ENCODE measurements around the gene PAX5. TPM values are rescaled to one million over a fixed set of nuclear protein-coding genes. Genes with fewer than 3 reads are reported as not detected.
A peak's percentile ranks its signal among the peaks of the same experiment; 100 is the strongest.

The PAX5 gene
- total RNA-seq, 1 donor from 2014 or later, result not detected

DNA sequence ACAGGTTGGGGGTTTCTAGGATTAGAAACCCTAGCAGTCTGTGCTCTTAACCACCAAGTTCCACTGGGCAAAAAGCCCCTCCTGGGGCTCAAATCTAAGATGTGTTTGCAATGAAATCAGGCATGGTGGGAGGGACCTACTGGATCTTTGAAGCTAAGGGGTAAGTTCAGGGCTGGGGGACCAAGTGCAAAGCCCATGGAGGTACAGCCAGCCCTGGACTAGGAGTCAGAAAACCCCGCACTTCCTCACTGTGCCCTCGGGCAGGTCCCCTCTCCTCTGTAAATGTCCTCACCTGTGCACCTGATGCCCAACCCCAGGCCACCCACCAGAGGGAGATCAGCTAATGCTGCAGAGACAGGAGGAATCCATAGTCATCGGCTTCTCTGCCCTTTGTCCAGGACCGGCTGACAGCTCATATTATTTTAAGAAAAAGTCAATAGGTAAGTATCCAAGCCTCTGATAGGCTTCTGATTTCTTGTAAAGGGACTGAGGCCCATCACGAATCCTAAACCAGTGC lies 138.3 kb downstream of the PAX5 start:
- DNase-seq (ENCODE audit: low spot score), result no peak
- intact Hi-C loops (cut with DNase I), result no loop called here

DNA sequence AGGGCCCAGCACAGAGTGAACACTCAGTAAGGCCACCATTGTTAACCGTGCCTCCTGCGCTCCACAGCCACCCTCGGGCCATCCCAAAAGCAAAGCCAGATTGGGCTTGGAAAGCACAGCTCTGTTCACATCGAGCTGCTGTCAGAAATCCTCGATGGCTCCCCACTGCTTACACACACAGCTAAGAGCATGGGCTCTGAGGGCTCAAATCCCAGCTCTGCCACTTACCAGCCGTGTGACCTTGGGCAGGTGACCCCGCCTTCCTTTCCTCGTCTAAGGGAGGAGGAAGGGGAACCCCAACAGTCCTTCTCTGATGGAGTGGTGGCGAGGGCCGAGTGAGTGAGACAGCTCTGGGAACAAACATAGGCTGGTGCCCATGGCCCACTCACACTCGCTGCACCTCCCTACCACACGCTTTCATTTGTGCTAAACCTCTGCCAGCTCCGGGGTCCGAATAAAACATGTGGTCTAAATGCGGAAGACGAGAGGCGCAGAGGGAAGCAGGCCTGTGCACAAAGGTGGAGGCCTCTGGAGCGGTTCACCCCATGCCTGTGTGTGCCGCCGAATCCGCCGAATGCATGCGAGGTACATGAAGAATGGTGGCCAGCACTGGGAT lies 139.3 kb downstream of the PAX5 start:
- DNase-seq (ENCODE audit: low spot score), result peak; percentile 44
- intact Hi-C loops (cut with DNase I), result no loop called here

DNA sequence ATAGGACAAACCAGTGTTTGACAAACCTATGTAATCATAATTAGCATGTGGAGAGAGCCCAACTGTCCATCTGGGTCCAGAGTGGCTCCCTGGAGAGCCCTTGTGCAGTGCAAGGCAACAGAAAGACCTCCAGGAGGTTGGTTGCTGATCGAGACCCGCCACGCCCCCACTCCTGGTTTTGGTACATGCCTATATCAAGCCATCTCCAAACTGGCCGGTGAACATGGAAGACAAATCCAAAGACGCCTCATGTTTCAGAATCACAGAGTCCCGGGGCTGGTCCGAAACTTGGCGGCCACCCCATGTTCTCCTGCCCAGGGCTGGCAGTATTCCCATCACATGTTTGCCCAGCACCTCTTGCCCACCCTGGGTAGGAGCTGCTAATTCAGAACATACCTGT lies 140.2 kb downstream of the PAX5 start:
- DNase-seq (ENCODE audit: low spot score), result peak; percentile 58
- intact Hi-C loops (cut with DNase I), result no loop called here

DNA sequence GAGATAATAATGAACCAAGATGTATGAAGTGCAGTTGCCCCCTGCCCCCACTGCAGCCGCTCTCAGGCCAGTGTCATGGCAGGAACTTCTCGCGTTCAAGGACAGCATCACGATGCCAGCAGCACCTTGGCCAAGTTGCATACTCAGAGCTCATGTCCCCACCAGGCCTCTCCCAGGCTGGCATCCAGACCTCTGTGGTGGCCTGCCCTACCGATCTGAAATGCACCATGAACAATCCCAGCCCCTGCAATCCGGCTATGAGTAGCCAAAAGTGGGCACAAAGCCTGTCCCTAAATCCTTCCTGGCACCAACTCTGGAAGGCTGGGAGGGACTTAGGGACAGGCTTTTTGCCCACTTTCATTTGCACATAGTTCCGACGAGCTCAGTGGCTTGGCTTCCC lies 140.9 kb downstream of the PAX5 start:
- intact Hi-C loops (cut with DNase I), result no loop called here
- peak; percentile 24 for DNase-seq (ENCODE audit: low spot score)

DNA sequence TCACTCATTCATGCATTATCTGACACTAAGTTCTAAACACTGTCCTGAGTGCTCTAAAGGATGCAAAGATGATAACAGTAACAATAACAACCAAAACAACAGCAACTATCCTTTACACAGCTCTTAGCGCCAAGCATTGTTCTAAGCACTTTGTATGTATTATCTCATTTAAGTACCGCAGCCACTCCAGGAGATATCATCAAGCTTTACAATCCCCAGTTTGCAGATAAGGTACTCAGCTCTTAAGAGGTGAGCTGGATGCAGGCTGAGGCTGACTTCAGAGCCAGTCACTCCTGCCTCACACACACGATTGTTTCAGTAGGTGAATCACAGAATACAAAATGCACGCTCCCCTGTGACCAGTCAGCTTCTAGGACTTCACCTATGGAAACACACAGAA lies 141.8 kb downstream of the PAX5 start:
- no peak for DNase-seq (ENCODE audit: low spot score)
- intact Hi-C loops (cut with DNase I), result no loop called here

DNA sequence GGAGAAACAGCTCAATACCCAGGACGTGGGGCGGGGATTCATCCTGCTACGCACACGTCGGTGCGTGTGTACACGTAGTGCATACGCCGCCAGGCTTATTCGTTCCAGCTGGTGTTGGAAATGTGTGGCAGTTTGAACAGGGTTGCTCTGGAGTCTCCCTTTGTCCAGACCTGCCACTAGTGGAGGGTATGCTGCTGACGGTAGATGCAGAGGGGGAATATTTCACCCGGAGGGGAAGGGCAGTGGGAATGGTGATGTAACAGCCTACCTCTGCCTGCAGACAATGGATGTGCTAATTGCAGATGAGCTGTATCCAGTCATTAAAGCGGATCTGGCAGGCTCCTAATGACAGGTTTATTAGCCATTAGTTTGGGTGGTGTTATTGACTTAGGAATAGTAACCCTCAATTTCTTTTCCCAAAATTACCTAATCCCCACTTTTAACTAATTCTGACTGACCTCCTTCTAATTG lies 142.7 kb downstream of the PAX5 start:
- intact Hi-C loops (cut with DNase I), result no loop called here
- DNase-seq (ENCODE audit: low spot score), result peak; percentile 10

DNA sequence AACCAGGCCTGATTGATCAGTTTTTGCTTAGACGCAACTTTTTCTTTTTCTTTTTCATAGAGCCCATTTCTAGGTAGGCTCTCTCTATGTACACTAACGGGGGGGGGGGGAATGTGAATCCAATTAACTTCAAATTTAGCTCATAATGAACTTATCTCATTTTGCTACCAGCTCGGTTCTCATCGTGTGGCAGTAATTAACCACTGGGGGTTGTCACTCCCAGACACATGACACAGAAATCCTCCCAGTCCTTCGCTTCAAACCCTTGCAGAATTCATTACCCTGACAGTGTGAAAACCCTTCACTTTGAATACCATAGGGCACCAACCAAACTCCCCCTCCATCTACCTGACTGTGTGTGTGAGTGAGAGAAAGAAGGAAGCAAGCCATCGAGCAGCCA lies 144.2 kb downstream of the PAX5 start:
- intact Hi-C loops (cut with DNase I), result no loop called here

DNA sequence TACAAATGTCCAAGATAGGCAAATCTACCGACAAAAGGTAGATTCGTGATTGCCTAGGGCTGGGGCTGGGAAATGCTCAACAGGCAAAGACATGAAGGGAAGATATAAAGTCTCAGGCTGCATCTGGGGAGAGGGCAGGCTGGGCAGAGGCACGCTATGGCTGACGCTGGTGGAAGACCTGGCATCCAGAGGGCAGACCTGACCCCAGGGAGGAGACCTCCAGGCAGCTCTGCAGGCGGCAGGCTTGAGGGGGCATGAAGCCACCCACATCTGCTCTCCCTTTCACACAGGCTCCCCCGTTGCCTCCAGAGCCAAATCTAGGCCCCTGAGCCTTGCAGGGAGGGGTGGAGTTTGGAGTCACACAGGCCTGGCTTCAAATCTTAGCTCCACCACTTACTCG lies 145.5 kb downstream of the PAX5 start:
- intact Hi-C loops (cut with DNase I), result no loop called here
- DNase-seq (ENCODE audit: low spot score), result no peak

More for the DNA sequence above, 144.2 kb downstream of the PAX5 start:
- DNase-seq (ENCODE audit: low spot score), result no peak

DNA sequence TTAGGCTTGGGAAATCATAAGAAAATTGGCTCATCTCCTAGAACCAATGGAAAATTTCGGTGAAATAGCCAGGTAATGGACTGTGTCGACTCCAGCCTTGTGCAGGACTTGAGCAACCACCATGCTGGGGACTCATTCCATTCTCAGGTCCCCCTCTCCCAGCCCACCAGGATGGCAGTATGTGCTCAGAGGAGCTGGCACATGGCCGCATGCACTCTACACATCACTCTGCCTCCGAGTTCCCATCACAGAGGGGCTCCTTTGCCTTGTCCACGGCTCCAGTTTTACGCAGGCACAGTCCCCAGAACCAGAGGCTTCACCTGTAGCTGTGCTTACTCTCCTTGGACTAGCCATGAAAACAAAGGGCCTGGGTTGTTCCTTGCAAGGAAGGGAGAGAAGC lies 149.3 kb downstream of the PAX5 start:
- intact Hi-C loops (cut with DNase I), result no loop called here
- no peak for DNase-seq (ENCODE audit: low spot score)

DNA sequence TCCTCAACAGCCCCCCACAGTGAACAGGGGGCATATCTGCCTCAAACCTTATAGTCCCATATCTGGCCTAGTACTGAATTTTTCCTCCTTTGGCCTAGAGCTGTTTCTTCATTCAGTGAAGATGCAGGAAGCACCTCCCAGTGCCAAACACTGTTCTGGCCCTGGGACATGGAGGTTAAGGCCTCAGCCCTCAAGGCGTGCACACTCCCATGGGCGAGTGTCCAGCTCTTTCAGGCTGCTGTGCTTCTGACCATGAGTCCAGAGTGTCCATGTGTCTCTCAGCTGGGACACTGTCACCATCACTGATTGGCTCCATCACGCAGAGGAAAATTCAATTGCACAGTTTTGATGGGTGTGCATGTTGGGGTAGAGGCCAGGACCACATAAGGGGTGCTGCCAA lies 151.5 kb downstream of the PAX5 start:
- no peak for DNase-seq (ENCODE audit: low spot score)
- intact Hi-C loops (cut with DNase I), result no loop called here

DNA sequence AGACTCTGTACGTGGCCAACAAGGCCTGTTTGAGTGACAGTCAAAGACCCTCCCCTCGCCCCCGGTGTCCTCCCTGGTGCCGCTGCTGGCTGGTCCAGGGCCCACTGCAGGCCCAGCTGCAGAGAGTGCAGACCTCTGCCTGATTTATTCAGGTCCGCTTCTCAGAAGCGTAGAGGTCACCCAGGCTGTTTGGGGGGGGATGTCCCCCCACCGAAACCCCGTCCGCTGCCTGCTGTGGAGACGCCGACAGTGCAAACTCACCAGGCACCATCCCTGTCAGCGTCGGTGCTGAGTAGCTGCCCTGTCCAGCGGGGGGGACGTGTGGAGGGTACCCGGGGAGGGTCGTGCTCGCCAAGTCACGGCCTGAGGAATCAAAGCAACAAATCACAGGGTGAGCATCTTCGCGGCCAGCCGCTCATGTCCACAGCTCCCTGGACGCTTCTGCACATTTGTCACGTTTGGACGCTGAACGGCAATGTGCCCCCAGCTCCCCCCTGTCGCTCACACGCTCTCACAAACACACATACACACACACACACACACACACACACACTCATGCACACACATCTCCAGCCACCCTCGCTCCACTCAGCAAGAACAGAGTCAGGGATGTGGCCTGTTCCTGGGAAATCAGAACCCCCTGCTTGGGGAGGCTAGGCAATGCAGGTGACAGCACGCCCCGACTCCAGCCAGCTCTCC lies 152.2 kb downstream of the PAX5 start:
- no peak for DNase-seq (ENCODE audit: low spot score)
- intact Hi-C loops (cut with DNase I), result no loop called here

DNA sequence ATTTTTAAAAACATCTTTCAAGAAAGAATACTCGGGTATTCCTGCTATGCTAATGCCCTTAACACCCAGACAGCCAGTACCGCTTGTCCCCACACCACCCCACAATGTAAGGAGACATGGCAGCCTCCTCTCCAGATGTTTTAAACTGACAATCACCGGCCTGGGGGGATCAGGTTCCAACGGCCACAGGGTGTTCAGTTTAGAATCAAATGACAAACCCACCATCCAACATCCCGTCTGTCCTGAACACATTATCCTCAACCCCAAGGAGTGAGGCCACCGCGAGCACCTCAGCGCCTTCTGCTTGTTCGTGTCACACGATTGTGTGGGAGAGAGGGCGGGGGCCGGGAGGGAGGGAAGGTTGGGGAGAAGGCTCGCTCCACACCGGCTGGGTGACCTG lies 152.8 kb downstream of the PAX5 start:
- intact Hi-C loops (cut with DNase I), result no loop called here
- DNase-seq (ENCODE audit: low spot score), result no peak

DNA sequence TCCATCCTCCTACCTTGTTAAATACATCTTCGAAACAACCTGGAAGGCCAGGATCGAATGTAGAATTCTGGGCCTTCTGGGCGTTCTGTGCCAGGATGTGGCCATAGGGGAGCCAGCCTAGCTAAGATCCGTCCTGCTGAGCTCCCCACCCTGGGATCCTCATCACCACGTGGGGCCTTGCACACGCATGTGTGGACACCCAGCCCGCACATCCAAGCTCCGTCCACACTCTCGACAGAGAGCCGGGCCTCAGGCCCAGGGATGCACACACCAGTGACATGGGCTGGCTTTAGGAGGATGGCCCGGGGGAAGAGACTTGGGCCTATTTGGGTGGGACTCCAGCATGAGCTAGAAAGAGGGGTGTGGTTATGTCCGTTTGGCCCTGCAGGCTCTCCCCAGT lies 154.0 kb downstream of the PAX5 start:
- intact Hi-C loops (cut with DNase I), result no loop called here
- DNase-seq (ENCODE audit: low spot score), result no peak

DNA sequence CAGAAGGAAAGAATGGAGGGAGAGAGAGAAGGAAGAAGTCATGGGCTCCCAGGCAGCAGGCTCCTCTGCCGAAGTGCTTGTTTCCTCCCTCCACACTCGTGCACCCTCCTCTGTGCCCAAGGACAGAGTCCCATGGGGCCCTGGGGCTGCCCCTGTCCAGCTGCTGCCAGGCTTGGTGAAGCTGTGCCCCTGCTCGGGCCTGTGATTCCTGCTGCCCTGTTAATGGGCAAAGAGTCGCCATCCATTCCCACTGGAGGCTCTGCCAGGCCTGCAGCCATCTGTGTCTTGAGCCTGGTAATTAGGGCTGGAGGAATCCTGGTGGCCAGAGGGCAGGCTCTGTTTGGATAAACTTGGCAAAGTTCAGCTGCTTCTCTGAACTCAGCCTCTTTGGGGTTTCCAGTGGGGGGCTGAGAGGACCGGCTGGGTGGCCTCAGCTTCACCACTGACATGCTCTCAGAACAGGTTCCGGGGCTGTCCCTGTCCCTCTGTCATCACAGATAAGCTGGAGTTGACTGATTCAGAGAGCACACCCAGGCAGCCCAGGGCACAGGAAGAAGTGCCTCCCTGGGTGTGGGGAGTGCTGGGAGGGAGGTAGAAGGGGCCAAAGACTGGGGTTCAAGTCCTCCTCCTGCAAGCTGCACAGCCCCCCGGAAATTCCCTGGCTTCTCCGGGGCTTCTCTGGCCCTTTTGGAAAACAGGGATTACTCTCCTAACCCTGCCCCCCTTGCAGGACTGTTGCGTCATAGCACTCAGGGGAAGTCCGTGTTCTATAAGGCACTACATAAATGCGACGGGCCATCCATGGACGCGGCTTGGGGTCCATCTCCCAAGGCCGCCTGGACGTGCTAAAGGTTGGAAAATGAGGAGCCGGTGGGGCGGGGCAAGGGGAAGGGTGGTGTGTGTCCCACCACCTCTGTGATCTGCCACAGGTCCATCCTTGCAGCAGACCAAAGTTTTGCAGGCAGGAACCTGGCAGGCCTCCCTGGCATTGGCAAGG lies 154.8 kb downstream of the PAX5 start:
- intact Hi-C loops (cut with DNase I), result no loop called here
- no peak for DNase-seq (ENCODE audit: low spot score)

DNA sequence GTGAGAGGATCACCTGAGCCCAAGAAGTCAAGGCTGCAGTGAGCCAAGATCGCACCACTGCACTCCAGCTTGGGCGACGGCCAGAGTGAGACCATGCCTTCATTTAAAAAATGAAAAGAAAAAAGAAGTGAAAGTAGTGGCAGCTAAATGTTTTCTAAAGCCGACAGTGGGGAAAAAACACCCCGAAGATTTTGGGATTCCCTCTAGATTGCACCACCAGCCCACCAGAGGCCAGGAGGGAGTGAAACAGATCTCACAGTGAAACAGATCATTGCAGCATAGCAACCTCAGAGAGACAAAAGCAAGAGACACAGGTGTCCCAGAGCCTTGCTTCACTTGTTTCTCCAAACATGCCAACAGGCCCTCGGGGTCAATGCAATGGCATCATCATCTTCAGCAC lies 156.8 kb downstream of the PAX5 start:
- no peak for DNase-seq (ENCODE audit: low spot score)
- intact Hi-C loops (cut with DNase I), result no loop called here

DNA sequence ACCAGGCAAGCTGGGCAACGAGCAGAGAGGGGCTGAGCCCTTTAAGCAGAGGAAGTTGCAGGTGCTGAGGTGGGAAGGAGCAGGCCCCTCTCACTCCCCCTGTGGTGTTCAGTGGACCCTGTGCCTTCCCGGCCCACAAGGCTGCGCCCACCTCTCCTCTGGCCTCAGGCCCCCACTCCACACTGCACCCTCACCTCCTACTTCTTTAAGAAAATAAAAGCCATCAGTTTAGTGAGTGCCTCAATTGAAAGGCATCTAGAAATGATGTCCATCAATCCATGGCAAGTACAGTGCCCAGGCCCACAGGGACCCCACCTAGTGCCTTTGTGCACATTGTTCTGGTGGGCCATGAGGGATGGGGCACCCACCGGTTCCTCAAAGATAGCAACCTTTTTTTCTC lies 158.0 kb downstream of the PAX5 start:
- intact Hi-C loops (cut with DNase I), result no loop called here

DNA sequence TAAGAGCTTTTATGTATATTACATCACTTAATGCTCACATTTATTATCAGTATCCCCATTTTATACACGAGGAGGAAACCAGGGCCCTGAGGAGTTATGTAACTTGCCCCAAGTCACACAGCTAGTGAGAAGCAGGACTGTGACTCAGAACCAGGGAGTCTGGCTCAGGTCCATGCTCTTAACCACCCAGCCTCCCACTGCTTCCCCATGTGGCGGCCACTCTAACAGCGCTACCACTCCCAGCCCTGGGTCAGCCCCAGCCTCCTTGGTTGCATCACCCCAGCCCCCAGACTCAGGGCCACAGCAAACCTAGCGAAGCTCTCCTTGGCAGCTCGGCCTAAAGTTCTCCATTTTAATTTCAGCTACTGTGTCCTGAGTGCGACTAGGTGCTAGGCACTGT lies 159.1 kb downstream of the PAX5 start:
- no peak for DNase-seq (ENCODE audit: low spot score)
- intact Hi-C loops (cut with DNase I), result no loop called here

More for the DNA sequence above, 158.0 kb downstream of the PAX5 start:
- no peak for DNase-seq (ENCODE audit: low spot score)

DNA sequence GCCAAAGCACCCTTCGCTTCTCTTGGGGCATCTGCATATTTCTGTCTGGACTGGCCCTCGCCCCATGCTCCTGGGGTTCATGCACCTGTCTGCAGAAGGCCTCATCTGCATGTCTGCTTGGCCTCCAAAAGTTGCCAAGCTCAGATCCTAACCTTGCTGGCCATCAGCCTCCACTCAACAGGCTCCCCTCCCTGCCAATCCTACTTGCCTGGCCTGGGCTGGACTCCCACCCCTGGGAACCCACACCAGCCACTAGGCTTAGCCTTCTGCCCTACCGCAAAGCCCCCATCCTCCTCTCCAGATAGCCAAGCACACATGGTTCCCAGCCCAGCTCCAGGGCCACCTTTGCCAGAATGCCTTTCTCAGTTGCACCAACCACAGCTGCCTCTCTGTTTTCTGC lies 159.8 kb downstream of the PAX5 start:
- intact Hi-C loops (cut with DNase I), result no loop called here
- DNase-seq (ENCODE audit: low spot score), result no peak

DNA sequence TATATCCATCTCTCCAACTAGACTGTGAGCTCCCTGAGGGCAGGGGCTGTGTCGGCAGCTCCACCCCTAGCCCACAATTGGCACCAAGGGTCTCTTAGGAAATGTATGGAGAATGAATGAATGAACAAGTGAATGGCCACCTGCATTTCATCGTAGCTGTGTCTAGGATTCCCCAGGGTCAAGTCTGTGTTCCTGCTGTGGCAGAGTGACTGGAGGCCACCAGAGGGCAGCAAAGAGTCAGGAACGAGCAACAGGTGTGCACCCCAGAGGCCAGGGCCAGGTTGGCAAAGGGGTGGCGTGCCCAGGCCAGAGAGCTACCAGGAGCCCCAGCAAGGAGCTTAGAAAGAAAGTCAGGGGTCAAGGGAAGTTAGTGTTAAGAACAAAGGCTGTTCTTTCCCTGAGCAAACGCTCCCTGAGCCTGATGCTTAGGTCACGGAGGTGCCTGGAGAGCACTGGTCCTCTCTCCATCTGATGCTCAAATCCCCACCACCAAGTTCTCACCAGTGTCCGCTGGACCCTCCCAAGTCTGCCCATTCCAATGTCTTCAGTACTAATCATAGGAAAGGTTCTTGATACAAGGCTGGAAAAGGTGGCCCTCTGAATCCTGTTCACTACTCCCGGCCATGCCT lies 160.7 kb downstream of the PAX5 start:
- intact Hi-C loops (cut with DNase I), result no loop called here
- DNase-seq (ENCODE audit: low spot score), result no peak

DNA sequence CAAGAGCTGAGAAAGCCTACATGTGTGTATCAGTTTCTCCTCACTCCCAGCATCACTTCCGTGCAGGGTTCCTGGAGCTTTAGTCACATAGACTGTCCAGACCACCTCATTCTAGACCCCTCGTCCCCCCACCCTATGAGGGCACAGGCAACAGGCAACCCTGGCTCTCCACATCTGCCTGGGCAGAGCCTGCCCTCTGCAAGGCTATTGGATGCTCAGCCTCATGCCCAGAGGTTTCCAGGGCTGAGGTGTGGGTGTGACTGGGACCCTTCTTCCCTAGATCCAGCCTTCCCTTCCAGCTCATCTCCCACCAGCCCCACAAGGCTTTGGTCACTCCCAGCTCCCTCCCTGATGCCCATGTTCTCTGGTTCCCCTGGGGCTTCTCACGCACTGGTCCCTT lies 161.4 kb downstream of the PAX5 start:
- DNase-seq (ENCODE audit: low spot score), result no peak
- intact Hi-C loops (cut with DNase I), result no loop called here

Measured in cardiac septum (tissue), 1 donor.